ENCODE results near the gene EIF2S2. TPM values are rescaled to one million over a fixed set of nuclear protein-coding genes. Genes with fewer than 3 reads are reported as not detected.

The EIF2S2 gene
- total RNA-seq, 1 experiment from 2014 or later = 124 TPM

- no peak for TF ChIP-seq STAT6 (CRISPR knock-in tag; conservative IDR thresholded peaks at IDR 0.05; ENCODE audit: low read depth)
- TF ChIP-seq ERG (CRISPR knock-in tag; IDR thresholded peaks at IDR 0.05) = no peak
- TF ChIP-seq SMAD4 (CRISPR knock-in tag; IDR thresholded peaks at IDR 0.05) = no peak
- no peak for TF ChIP-seq ZNF425 (CRISPR knock-in tag; conservative IDR thresholded peaks at IDR 0.05)
- no peak for TF ChIP-seq AFF4 (CRISPR knock-in tag; IDR thresholded peaks at IDR 0.05; ENCODE audit: borderline replicate concordance)
- no peak for TF ChIP-seq IRF2 (CRISPR knock-in tag; IDR thresholded peaks at IDR 0.05; ENCODE audit: borderline replicate concordance, low read depth)
- TF ChIP-seq ZNF219 (CRISPR knock-in tag; IDR thresholded peaks at IDR 0.05; ENCODE audit: borderline replicate concordance) = no peak
- TF ChIP-seq TCF7 (CRISPR knock-in tag; IDR thresholded peaks at IDR 0.05; ENCODE audit: low read depth) = no peak
- ChIA-PET POLR2A (no interaction called here), CTCF (interaction anchor here (1.7 kb wide), 1 partner anchor 39 kb away, joined by 4 read pairs; no protein-coding TSS in a partner anchor)
- Mint-ChIP-seq H3K27me3 (ENCODE audit: low read depth) (no peaks in the 10 kb centered on the region), H3K4me1 (peaks cover 5% of the 10 kb centered on the region), H3K27ac (no peak overlapping the region), H3K36me3 (no peaks in the 10 kb centered on the region), H3K9me3 (no peaks in the 10 kb centered on the region), H3K4me3 (no peak overlapping the region)
- ATAC-seq = no peak
- DNase-seq (ENCODE audit: low spot score) = no peak
These were observed 51.1 kb downstream of the EIF2S2 start for GRCh38 chr20:34060970-34061369.

- POLR2A ChIA-PET = no interaction called here
- CTCF ChIA-PET = no interaction called here
- no peaks in the 10 kb centered on the region for H3K36me3 Mint-ChIP-seq
- H3K4me3 Mint-ChIP-seq = no peak overlapping the region
- no peaks in the 10 kb centered on the region for H3K27me3 Mint-ChIP-seq (ENCODE audit: low read depth)
- TF ChIP-seq CDX4 (CRISPR knock-in tag; IDR thresholded peaks at IDR 0.05; ENCODE audit: borderline replicate concordance) = no peak
- TF ChIP-seq ZBTB43 (CRISPR knock-in tag; IDR thresholded peaks at IDR 0.05) = no peak
- no peak for TF ChIP-seq ZNF281 (CRISPR knock-in tag; IDR thresholded peaks at IDR 0.05)
- DNase-seq (ENCODE audit: low spot score) = no peak
- H3K9me3 Mint-ChIP-seq = no peaks in the 10 kb centered on the region
- peaks cover 10% of the 10 kb centered on the region for H3K4me1 Mint-ChIP-seq
- no peak overlapping the region for H3K27ac Mint-ChIP-seq
- ATAC-seq = no peak
These were observed 53.2 kb downstream of the EIF2S2 start for GRCh38 chr20:34058831-34059230.

All from WTC11 (cell line).